Lower lobe of right lung (tissue), 2 donors: ENCODE data around the gene PTGR3. TPM values are rescaled to one million over a fixed set of nuclear protein-coding genes. Genes with fewer than 3 reads are reported as not detected.
A peak's percentile ranks its signal among the peaks of the same experiment; 100 is the strongest.

Experiments used
- ATAC-seq, 2 donors: fragments of 200-7000 bp; cut with Tn5 transposase; one replicate each; pipeline ENCODE4 v1.9.1; 2020 to 2022; ENCODE audit warnings: mild to moderate bottlenecking in 2 of 2, moderate library complexity in 2 of 2
- DNase-seq: peaks from one replicate; pipeline ENCODE4 v3.0.0-alpha.2; 2020
- H3K27ac ChIP-seq: fragments of 200-600 bp; one replicate; pipeline ENCODE4 v1.8.0; 2022
- H3K27me3 ChIP-seq: fragments of 200-600 bp; one replicate; pipeline ENCODE4 v1.8.0; 2022; ENCODE audit warnings: low read depth
- H3K36me3 ChIP-seq: fragments of 200-600 bp; one replicate; pipeline ENCODE4 v1.8.0; 2022; ENCODE audit warnings: mild to moderate bottlenecking
- H3K4me1 ChIP-seq: fragments of 200-600 bp; one replicate; pipeline ENCODE4 v1.8.0; 2022
- H3K4me3 ChIP-seq: fragments of 200-600 bp; one replicate; pipeline ENCODE4 v1.8.0; 2022; ENCODE audit warnings: mild to moderate bottlenecking
- H3K9me3 ChIP-seq: fragments of 200-600 bp; one replicate; pipeline ENCODE4 v1.8.0; 2022
- intact Hi-C: fragments of 100-400 bp; cut with DNase I; formaldehyde crosslinking; loops from one replicate; pipeline ENCODE4 v1.11.0; 2022
- total RNA-seq: library from RNA; stranded (reverse); fragmentation: NEBNext Ultra II Directional; extraction: Animal tissue kit (Norgen Biotek cat#: 25700); gene quantifications from one replicate; pipeline ENCODE4 v1.2.1, GENCODE V29; 2021
- TF ChIP-seq, protein P1 (sequence below): fragments of 200-600 bp; IDR thresholded peaks from one replicate; pipeline ENCODE4 v1.8.0; 2022; ENCODE audit warnings: antibody characterized with exemption, mild to moderate bottlenecking
- donor health status: DM: no; HTN: yes; CAD: no; lungs with severe emphysema.

Gene PTGR3
- total RNA-seq, 1 donor from 2014 or later: 37.3 TPM

DNA sequence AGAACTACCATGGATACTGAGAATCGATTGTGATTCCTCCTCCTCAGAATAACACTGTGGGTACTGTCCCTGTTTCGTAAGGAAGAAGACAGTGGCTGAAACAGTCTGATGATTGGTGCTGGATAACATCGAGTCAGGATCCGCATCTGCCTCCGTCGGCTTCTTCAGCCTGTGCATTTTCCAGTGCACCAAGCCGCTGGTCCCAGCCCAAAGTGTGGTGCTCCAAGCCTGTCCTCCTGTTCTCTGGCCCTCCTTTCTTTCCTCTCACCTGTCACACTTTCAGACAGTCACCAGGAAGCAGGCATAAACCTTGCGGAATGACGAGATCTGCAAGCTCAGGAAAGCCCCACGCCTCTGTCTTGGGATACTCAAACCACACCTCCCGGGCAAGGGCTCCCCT is 30.6 kb downstream of the PTGR3 start:
- no peaks in the 10 kb centered on the region for H3K9me3 ChIP-seq
- no peaks in the 10 kb centered on the region for H3K36me3 ChIP-seq
- no peak overlapping the region for H3K27ac ChIP-seq
- TF ChIP-seq, protein P1, sequence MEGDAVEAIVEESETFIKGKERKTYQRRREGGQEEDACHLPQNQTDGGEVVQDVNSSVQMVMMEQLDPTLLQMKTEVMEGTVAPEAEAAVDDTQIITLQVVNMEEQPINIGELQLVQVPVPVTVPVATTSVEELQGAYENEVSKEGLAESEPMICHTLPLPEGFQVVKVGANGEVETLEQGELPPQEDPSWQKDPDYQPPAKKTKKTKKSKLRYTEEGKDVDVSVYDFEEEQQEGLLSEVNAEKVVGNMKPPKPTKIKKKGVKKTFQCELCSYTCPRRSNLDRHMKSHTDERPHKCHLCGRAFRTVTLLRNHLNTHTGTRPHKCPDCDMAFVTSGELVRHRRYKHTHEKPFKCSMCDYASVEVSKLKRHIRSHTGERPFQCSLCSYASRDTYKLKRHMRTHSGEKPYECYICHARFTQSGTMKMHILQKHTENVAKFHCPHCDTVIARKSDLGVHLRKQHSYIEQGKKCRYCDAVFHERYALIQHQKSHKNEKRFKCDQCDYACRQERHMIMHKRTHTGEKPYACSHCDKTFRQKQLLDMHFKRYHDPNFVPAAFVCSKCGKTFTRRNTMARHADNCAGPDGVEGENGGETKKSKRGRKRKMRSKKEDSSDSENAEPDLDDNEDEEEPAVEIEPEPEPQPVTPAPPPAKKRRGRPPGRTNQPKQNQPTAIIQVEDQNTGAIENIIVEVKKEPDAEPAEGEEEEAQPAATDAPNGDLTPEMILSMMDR: no peak
- intact Hi-C loops: no loop called here
- H3K4me1 ChIP-seq: no peaks in the 10 kb centered on the region
- H3K27me3 ChIP-seq: no peaks in the 10 kb centered on the region
- DNase-seq (no peak), ATAC-seq (no peak)
- H3K4me3 ChIP-seq: no peak overlapping the region

DNA sequence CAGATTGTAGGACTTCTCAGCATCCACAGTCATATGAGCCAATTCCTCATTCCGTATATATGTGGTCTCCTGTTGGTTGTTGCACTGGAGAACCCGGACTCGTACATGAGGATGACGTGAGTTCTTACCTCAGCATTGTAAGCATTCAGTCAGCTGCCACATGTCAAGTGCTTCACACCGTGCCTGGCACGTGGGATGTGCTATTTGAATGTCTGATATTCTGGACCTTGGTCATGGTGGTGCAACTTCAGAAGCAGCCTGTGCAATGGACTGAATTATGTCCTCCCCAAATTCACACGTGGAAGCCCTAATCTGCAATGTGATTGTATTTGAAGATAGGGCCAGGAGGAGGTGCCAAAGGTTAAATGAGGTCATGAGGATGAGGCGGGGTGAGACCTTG is 32.1 kb downstream of the PTGR3 start:
- DNase-seq (no peak), ATAC-seq (no peak)
- Histone ChIP-seq H3K9me3 (no peaks in the 10 kb centered on the region), H3K36me3 (no peaks in the 10 kb centered on the region), H3K27ac (no peak overlapping the region), H3K4me3 (no peak overlapping the region), H3K27me3 (no peaks in the 10 kb centered on the region), H3K4me1 (no peaks in the 10 kb centered on the region)
- intact Hi-C loops: no loop called here
- TF ChIP-seq, protein P1: no peak

DNA sequence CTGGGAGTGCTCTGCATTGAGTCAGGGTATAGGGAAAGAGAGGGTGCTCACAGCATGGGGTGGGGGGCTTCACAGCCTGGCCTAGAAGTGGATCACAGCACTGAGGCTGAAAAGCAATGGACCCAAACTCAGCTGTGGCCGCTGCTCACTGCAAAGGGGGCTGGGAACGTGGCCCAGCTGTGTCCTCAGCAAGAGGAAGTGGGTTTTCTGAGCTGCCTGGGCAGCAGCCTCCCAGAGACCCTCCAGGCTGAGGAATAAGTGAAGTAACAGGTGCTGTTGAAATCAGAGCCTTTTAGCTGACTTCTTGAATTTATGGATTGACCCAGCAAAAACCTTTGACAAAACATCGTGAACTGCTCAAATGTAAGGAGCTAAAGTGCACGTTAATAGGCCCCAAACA is 35.2 kb downstream of the PTGR3 start:
- TF ChIP-seq, protein P1: no peak
- intact Hi-C loops: no loop called here

DNA sequence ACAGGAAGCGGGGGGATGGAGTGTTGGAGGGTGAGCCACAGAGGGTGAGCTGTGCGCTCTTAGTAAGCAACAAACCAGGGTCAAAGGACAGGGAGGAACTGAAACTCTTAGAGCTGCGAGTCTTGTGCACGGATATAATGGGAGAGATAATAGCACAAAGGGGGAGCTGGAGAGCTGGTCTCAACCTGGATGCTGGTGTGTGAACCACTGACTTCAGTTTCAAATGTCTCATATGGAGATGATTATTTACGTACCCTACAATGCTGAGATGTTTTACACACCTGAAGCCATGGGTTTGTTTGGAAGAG is 35.9 kb downstream of the PTGR3 start:
- Histone ChIP-seq H3K27ac (no peak overlapping the region), H3K4me1 (no peaks in the 10 kb centered on the region), H3K36me3 (no peaks in the 10 kb centered on the region), H3K9me3 (no peaks in the 10 kb centered on the region), H3K4me3 (no peak overlapping the region), H3K27me3 (no peaks in the 10 kb centered on the region)
- intact Hi-C loops: no loop called here
- ATAC-seq (peak in 1 of 2 donors; percentile 51), DNase-seq (no peak)
- TF ChIP-seq, protein P1: peak; percentile 8

More for the DNA sequence above, 35.2 kb downstream of the PTGR3 start:
- no peak overlapping the region for H3K4me3 ChIP-seq
- H3K27me3 ChIP-seq: no peaks in the 10 kb centered on the region
- H3K4me1 ChIP-seq: no peaks in the 10 kb centered on the region
- ATAC-seq (no peak), DNase-seq (no peak)
- no peaks in the 10 kb centered on the region for H3K9me3 ChIP-seq
- H3K36me3 ChIP-seq: no peaks in the 10 kb centered on the region
- no peak overlapping the region for H3K27ac ChIP-seq

DNA sequence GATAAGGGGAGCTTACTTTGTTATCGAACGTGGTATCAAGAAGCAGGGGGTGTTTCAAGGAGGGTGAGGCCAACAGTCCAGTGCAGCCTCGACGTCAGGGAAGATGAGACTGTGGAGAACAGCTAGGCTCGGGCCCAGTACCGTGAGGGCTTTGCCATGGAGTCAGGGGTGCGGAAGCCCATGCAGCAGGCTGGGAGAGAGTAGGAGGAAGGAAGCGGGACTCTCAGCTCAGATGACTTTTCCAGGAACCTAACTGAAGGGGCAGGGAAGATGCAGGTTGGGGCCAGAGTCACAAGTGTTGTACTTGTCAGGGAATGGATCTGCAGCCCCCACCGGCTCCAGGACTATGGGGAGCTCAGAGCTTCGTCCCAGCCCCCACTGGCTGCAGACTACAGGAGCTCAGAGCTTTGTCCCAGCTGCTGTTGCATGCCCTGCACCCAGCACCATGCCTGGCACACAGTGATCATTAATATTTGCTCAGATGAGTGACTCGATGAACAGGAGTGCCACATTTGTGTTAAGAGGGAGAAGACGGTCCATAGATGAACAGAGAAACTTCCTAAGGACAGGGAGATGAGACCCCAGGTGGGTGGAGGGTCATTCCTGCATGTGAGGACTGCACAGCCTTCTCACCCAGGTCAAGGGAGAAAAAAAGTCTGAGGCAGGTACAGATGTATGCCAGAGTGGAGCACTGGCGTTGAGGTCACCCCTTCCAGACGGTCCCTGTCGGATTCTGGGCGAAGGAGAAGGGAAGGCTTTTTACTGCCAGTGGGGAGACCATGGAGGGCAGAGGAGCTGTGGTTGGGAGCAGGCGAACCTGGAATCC is 36.4 kb downstream of the PTGR3 start:
- DNase-seq: no peak
- Histone ChIP-seq H3K4me1 (no peaks in the 10 kb centered on the region), H3K27ac (no peak overlapping the region), H3K36me3 (no peaks in the 10 kb centered on the region), H3K9me3 (no peaks in the 10 kb centered on the region), H3K27me3 (no peaks in the 10 kb centered on the region), H3K4me3 (no peak overlapping the region)
- ATAC-seq: no peak
- TF ChIP-seq, protein P1: no peak
- intact Hi-C loops: no loop called here
